Motor neuron (in vitro differentiated cells): ENCODE data around the gene DUOXA2. TPM values are rescaled to one million over a fixed set of nuclear protein-coding genes. Genes with fewer than 3 reads are reported as not detected.

Source experiments
- ATAC-seq, 8 experiments: fragments of 200-7000 bp; cut with Tn5 transposase; replicated peaks in 6 of 8; 2 replicates each; pipeline ENCODE4 v1.8.0; 2021; ENCODE audit warnings: mild to moderate bottlenecking in 8 of 8, moderate library complexity in 8 of 8
- H3K27ac ChIP-seq, 2 donors: fragments of 250-450 bp; sonication (Bioruptor Pico); 2 replicates each; pipeline ENCODE4 v1.9.0; 2021; ENCODE audit warnings: antibody characterized with exemption in 2 of 2, mild to moderate bottlenecking in 2 of 2, moderate library complexity in 1 of 2
- H3K4me1 ChIP-seq, 2 donors: fragments of 250-450 bp; sonication (Bioruptor Pico); replicated peaks in 1 of 2; 2 replicates each; pipeline ENCODE4 v1.6.1; 2021; ENCODE audit warnings: antibody characterized with exemption in 2 of 2, mild to moderate bottlenecking in 2 of 2, moderate library complexity in 1 of 2
- H3K4me3 ChIP-seq, 5 donors: fragments of 250-450 bp; sonication (Bioruptor Pico); 2 replicates each; pipeline ENCODE4 v1.9.0; 2021; ENCODE audit warnings: antibody characterized with exemption in 5 of 5, mild to moderate bottlenecking in 5 of 5, moderate library complexity in 4 of 5
- WGBS, 10 experiments: fragments of 450-650 bp; shearing (Covaris generic); methylation state at CpG; one replicate each; pipeline ENCODE4 v1.0.0; 2022; 5-methylcytosine and 5-hydroxymethylcytosine counted together
- in situ Hi-C, 9 experiments: fragments of 400-800 bp; cut with MboI; loops; one replicate each; pipeline ENCODE4 v1.15.0; 2021; ENCODE audit warnings: low sequenced_read_pairs in 9 of 9, low pct_unique_long_range_greater_than_20kb in 2 of 9; ENCODE audit not compliant: unreplicated experiment in 9 of 9
- total RNA-seq, 8 experiments: library from RNA; unstranded; fragments of 300-600 nt; gene quantifications; 2 replicates each; pipeline versions ENCODE4 v1.2.3 to v1.2.4, GENCODE V29; 2022

Gene DUOXA2
- total RNA-seq, 8 experiments from 2014 or later = 0.05 to 0.85 (median 0.33) TPM; not detected in 4

DNA sequence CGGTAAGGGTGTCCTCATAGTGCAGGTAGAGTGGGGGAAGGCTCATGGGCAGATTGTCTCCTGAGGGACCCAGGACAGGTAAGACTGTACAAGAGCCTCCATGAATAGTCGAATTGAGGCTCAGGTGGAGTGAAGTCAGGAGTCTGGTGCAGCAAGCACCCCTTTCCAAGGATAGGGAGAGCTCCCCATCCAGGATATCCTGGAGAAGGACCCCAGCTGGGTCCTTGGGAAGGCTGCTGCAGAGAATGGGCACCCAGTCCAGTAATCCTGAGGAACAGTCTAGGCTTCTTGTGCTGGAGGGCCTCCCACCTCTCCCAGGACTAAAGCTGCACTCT lies 592 bp downstream of the DUOXA2 start:
- H3K4me3 ChIP-seq = no peak overlapping the region

DNA sequence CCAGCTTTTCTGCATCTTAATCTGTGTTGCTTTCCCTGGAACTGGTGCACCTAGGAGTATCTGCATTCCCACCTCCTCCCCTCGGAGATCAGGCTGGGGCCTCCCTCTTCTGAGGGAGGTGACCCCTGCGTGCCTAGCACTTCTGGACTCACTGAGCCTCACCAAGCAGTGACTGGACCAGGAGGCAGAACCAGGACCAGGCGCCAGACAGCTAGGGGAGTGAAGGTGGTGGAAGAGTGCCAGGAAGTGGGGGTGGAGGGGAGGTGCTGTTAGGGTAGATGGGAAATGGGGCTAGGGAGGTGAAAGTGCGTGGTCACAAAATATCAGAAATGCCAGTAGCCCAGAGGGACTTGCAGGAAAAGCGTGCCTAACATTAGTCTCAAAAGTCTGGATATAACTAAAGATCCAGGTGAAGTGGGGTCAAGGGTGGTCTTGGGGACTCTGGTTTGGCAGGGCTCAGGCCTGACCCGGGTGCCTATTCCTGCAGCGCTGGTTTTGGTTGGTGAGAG lies 1.2 kb downstream of the DUOXA2 start:
- in situ Hi-C loops = no loop called here
- WGBS, 10 experiments = 0 to 66% (median 31%) methylated on average over 2 to 3 of the region's 7 CpGs; no CpG with 5 or more reads in 6 of the 10 experiments
- no peak overlapping the region for H3K27ac ChIP-seq
- ATAC-seq = no peak
- peaks cover 0 to 9% of the 10 kb centered on the region in 2 donors for H3K4me1 ChIP-seq
- no peak overlapping the region for H3K4me3 ChIP-seq

More for the DNA sequence above, 592 bp downstream of the DUOXA2 start:
- in situ Hi-C loops = no loop called here
- ATAC-seq = no peak
- 0% methylated on average over 1 of the region's 2 CpGs; no CpG with 5 or more reads in 7 of the 10 experiments for WGBS, 10 experiments
- Histone ChIP-seq H3K27ac (no peak overlapping the region), H3K4me1 (peaks cover 0 to 9% of the 10 kb centered on the region in 2 donors)

DNA sequence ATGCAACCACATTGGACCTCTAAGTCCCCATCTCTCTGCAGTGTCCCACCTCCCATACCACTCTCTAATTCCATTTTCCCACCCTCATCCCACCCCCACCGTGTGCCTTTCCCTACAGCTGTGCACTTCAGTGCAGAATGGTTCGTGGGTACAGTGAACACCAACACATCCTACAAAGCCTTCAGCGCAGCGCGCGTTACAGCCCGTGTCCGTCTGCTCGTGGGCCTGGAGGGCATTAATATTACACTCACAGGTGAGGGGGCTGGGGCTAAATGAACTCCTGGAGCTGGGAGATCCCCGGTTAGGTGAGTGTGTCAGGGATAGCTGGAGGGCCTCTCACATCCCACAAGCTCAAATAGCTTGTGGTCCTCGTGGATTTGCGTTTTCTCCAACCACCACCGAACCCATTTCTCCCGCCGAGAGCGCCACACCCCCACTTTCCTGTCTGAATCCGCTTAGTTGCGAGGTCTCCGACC lies 1.9 kb downstream of the DUOXA2 start:
- peaks cover 0 to 9% of the 10 kb centered on the region in 2 donors for H3K4me1 ChIP-seq
- H3K4me3 ChIP-seq = no peak overlapping the region
- in situ Hi-C loops = no loop called here
- no peak for ATAC-seq
- H3K27ac ChIP-seq = no peak overlapping the region
- WGBS, 10 experiments = 0 to 70% (median 25%) methylated on average over 1 to 4 of the region's 19 CpGs; no CpG with 5 or more reads in 5 of the 10 experiments

GRCh38 chr15:45116482-45117307 lies 2.6 kb downstream of the DUOXA2 start:
- H3K4me3 ChIP-seq = no peak overlapping the region
- WGBS, 10 experiments = 6 to 33% (median 18%) methylated on average over 3 to 21 of the region's 65 CpGs; no CpG with 5 or more reads in 4 of the 10 experiments

DNA sequence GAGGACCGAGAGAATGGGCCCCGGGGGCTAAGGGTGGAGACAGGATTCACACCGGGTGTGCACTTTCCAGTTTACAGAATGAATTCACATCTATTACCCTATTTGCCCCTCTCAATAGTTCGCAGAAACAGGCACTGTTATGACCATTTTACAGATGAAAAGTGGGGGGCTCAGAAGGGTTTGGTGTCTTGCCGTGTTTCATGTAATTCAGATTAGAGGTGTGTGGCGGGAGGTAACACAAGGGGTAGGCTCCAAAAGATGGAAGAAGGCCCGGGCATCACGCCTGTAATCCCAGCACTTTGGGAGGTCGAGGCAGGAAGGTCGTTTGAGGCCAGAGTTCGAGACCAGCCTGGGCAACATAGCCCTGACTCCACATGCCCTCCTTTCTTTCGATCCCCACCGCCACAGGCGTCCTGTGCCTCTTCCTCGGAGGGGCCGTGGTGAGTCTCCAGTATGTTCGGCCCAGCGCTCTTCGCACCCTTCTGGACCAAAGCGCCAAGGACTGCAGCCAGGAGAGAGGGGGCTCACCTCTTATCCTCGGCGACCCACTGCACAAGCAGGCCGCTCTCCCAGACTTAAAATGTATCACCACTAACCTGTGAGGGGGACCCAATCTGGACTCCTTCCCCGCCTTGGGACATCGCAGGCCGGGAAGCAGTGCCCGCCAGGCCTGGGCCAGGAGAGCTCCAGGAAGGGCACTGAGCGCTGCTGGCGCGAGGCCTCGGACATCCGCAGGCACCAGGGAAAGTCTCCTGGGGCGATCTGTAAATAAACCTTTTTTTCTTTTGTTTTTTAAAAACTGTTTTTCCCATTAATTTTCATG lies 3.4 kb downstream of the DUOXA2 start:
- 0 to 100% (median 43%) methylated on average over 1 to 7 of the region's 33 CpGs; no CpG with 5 or more reads in 3 of the 10 experiments for WGBS, 10 experiments
- H3K4me1 ChIP-seq = peaks cover 0 to 9% of the 10 kb centered on the region in 2 donors
- ATAC-seq = peak; percentile 15 to 57 (median 48)
- peak overlapping the region in 3 of 5 donors; percentile 12 to 22 (median 14) for H3K4me3 ChIP-seq
- no peak overlapping the region for H3K27ac ChIP-seq
- in situ Hi-C loops = no loop called here

More at GRCh38 chr15:45116482-45117307, 2.6 kb downstream of the DUOXA2 start:
- in situ Hi-C loops = no loop called here
- ATAC-seq = peak in 3 of 8 experiments; percentile 6 to 8 (median 8)
- peaks cover 0 to 9% of the 10 kb centered on the region in 2 donors for H3K4me1 ChIP-seq
- no peak overlapping the region for H3K27ac ChIP-seq

DNA sequence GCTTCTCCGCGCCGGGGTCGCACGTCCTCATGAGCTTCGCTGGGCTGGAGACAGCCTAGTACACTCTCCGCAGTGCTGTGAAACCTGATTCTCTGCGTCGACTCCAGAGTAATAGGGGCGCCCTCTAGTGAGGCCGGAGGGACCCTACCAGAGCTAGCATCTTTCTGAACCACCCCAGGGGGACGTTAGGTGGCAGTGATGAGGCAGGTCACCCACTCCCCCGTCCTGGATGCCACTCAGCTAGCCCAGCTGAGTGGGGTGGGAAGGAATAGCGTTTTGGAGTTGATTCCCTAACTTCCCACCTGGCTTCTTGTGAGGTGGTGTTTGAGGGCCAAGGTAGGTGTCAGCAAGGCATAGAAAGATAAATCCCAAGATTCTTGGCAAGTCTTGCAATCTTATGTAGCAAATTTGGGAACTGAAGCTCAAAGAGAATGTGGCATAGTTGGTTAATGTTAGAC lies 4.0 kb downstream of the DUOXA2 start:
- 0 to 10% (median 3%) methylated on average over 2 to 8 of the region's 14 CpGs; no CpG with 5 or more reads in 5 of the 10 experiments for WGBS, 10 experiments
- peak; percentile 90 to 100 (median 99) for ATAC-seq
- in situ Hi-C loops = no loop called here
- Histone ChIP-seq H3K27ac (no peak overlapping the region), H3K4me1 (peaks cover 0 to 5% of the 10 kb centered on the region in 2 donors), H3K4me3 (peak overlapping the region in 3 of 5 donors; percentile 12 to 22 (median 14))

- Histone ChIP-seq H3K27ac (no peak overlapping the region), H3K4me3 (no peak overlapping the region), H3K4me1 (peaks cover 0 to 4% of the 10 kb centered on the region in 2 donors)
- WGBS, 10 experiments = 54 to 100% (median 80%) methylated on average over 1 to 4 of the region's 5 CpGs; no CpG with 5 or more reads in 3 of the 10 experiments
- ATAC-seq = no peak
- in situ Hi-C loops = no loop called here
Measured at GRCh38 chr15:45118996-45119395, 4.9 kb downstream of the DUOXA2 start.

DNA sequence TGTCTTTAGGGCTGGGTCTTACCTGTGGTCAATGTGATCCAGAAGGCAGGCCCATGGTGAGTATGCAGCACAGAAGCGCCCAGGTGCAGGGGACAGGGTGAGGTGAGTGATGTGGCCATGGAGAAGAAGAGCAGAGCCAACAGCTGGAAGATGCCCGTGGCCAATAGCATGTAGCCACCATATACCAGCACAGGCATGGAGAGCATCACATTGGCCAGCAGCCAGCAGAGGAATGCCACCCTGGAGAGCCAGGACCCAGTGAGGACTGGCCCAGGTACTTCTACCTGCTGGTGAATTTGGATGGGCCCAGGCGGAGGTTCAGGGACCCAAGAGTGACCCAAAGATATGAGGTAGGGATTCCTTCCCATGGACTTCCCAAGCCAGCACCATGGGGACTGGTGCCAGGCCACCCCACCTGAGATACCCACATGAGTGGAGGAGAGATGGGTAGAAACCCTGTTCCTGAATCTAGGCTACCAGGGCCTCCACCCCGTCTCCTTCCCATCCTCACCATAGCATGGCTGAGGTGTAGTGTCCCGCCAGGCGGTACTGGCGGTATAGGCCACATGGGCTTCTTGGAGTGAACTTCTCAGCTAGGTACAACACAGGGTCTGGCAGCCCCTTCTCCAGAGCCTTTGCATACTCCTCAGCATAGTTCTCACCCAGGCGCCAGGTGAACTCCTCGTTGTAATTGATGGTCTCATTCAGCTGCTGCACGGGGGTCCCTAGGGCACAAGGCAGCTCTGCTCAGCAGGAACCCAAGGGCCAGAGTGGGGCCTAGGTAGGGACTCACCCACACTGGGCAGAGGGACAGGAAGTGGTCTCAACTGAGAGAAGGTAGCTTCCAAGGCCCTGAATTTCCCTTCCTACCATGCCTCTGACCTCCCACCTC lies 6.2 kb downstream of the DUOXA2 start:
- in situ Hi-C loops = no loop called here
- 66 to 100% (median 84%) methylated on average over 1 to 6 of the region's 10 CpGs; no CpG with 5 or more reads in 5 of the 10 experiments for WGBS, 10 experiments
- Histone ChIP-seq H3K4me1 (peaks cover 0 to 3% of the 10 kb centered on the region in 2 donors), H3K27ac (no peak overlapping the region), H3K4me3 (no peak overlapping the region)
- no peak for ATAC-seq

DNA sequence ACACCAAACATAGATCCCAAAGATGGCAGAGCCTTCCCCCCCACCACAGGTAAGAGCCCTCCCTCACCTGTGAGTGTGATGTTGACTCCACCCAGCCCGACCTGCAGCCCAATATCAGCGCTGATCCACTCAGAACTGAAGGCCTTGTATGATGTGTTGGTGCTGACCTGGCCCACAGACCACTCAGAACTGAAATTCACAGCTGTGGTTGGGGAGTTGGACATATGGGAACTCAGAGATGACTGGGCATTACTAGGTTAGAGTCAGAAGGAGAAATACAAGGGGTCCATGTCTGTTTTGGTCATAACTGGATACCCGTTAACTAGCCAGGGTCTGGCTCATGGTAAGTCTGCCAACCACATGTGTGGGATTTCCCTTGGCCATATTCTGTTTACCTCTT lies 6.9 kb downstream of the DUOXA2 start:
- in situ Hi-C loops = no loop called here
- Histone ChIP-seq H3K27ac (no peak overlapping the region), H3K4me1 (peaks cover 0 to 3% of the 10 kb centered on the region in 2 donors), H3K4me3 (no peak overlapping the region)
- 14 to 90% (median 69%) methylated on average over 1 to 2 of the region's 3 CpGs; no CpG with 5 or more reads in 4 of the 10 experiments for WGBS, 10 experiments
- no peak for ATAC-seq

- ATAC-seq = peak in 2 of 8 experiments; percentile 69 to 75
- in situ Hi-C loops = no loop called here
- Histone ChIP-seq H3K27ac (no peak overlapping the region), H3K4me1 (peaks cover 0 to 3% of the 10 kb centered on the region in 2 donors), H3K4me3 (no peak overlapping the region)
- WGBS, 10 experiments = 0 to 61% (median 24%) methylated on average over 2 to 7 of the region's 9 CpGs; no CpG with 5 or more reads in 2 of the 10 experiments
Measured at GRCh38 chr15:45121706-45122417, 7.7 kb downstream of the DUOXA2 start.

GRCh38 chr15:45122719-45123118 lies 8.6 kb downstream of the DUOXA2 start:
- WGBS, 10 experiments = 41 to 100% (median 52%) methylated on average over 2 to 4 of the region's 7 CpGs; no CpG with 5 or more reads in 6 of the 10 experiments
- peaks cover 0 to 2% of the 10 kb centered on the region in 2 donors for H3K4me1 ChIP-seq
- H3K27ac ChIP-seq = no peak overlapping the region
- no peak for ATAC-seq
- H3K4me3 ChIP-seq = no peak overlapping the region
- in situ Hi-C loops = no loop called here
